Globus pallidus (tissue), 1 donor: ENCODE measurements around the gene ARMH1.

ENCODE experiments used
- DNase-seq: peaks from one replicate; pipeline ENCODE4 v3.0.0-alpha.2; 2015; ENCODE audit warnings: low spot score

Gene ARMH1

GRCh38 chr1:44674113-44675000 lies at the start of gene ARMH1, which contains the start of gene TMEM53:
Gene ARMH1, plus strand, starts transcription at chr1:44674714. Its CDS starts 14,984 bp downstream, at chr1:44689698.
Gene TMEM53, minus strand, starts transcription at chr1:44674481. Its CDS starts 90 bp downstream, at chr1:44674391.
- DNase-seq: peak; percentile 99

DNA sequence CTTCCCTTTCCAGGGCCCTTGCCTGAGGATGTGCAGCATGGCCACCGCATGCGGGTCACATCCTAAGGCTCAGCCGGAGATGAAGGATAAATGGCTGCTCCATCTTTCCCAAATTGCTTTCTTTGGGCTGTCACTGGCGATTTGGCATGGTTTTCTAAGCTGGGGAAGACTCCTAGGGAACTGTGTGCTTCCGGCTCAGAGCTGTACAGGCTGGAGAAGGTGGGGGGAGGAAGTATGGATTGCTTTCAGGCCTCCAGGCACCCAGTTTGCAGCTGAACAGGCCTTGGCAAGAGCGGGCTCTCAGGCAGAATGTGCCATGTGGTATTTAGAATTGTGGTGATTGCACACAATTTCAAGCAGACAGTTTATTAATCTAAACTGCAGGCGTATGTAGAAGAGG lies 49.2 kb upstream of the ARMH1 start:
- DNase-seq: no peak

GRCh38 chr1:44628962-44629756 lies 45.4 kb upstream of the ARMH1 start:
- no peak for DNase-seq

- no peak for DNase-seq
These were observed 44.4 kb upstream of the ARMH1 start for GRCh38 chr1:44630116-44630515.

- no peak for DNase-seq
These were observed 43.2 kb upstream of the ARMH1 start for GRCh38 chr1:44631333-44631646.

DNA sequence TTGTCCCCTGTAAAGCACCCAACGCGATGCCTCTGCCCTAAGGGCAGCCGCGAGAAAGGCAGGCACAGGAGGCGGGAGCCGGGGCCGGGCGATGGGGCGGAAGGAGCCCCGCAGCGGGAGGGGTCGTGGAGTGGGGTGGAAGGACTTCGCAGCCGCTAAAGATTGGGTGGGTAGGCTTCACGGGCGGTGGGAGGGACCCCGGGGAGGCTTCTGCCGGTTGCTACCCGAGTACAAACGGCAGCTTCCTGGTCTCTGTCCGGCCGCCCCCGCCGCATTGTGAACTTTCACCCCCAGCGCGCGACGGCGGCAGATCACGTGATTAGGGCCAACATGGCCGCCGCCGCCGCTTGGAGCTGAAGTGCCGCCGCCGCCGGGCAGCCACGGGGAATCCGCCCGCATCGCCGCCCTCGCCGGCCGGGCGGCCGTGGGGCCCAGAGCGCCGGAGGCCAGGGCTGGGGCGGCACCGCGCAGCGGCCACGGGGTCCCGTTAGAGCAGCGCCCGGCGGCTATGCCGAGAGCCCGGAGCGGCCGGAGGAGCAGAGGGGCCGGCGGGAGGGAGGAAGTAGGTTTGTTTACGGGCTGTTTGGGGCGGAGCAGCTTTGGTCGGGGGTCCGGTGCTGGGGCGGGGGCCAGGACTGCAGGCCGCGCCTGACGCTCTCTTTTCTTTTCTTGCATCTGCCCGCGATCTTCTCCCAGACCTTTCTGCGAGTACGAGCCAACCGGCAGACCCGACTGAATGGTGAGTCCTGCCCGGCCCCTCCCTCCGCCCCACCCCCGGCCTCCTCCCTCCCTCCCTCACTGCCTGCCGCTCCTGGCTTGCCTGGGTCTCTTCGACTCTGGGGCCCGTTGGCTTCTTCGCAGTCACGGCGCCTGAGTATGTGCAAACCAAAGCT lies 42.6 kb upstream of the ARMH1 start:
- DNase-seq: peak; percentile 77

- DNase-seq: no peak
These were observed 41.9 kb upstream of the ARMH1 start for GRCh38 chr1:44632598-44632997.

DNA sequence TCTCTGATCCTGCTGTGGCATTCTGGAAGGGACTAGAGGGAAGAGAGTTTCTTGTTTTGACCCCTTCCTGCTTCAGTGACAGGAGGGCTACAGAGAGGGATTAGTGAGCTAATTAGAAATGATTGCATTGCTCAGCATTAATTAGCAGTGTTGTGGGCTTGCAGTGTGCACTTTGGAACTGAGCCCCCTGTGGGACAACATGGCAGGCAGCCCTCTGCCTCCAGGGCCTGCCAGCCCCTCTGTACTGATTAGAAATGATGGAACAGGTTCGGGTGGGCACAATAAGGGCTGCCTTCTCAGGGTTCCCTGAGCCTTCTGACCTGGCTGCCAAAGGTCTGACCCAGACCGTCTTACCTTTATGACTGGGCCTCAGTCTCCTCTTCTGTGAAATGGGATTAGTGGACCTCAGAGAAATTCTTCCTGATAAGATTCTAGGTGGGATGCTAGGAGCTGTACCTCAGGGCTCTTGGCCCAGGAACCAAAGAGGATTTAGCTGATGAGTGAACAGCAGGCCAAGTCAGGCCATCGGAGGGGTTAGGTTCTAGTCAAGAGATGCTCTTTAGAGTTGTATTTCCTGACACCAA lies 39.8 kb upstream of the ARMH1 start:
- no peak for DNase-seq

- DNase-seq: no peak
These were observed 39.1 kb upstream of the ARMH1 start for GRCh38 chr1:44635439-44635838.

- no peak for DNase-seq
These were observed 38.3 kb upstream of the ARMH1 start for GRCh38 chr1:44636083-44636687.

- no peak for DNase-seq
These were observed 37.6 kb upstream of the ARMH1 start for GRCh38 chr1:44636688-44637598.

- no peak for DNase-seq
These were observed 36.7 kb upstream of the ARMH1 start for GRCh38 chr1:44637702-44638411.

DNA sequence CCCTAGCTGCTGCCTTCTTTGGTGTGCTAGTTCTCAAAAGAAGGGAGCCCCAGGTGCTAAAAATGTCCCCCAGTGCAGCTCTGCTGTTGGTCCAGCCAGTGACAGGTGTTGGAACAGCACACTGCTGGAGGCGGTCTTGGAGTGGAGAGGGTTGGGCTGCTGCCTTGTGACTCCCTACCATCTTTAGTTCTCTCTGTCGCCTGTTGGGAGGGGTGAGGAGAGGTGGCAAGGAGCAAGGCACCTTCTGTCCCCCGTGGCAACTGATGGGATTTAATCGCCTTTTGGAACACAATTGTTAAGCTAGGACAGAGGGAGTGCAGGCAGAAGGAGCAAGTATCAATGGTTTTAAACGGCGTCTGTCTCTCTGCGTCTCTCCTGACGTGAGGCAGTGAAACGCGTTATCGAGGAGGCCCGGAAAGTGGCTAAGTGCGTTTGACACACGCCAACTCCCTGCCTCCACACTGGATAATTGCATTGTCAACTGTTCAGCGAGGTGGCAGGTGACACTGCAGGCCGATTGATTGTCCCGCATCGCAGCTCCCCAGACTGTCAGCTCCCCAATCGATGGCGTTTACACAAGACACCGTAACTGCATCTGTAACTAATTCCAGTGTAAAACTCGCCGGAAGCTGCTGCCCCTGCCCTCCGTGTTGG lies 34.2 kb upstream of the ARMH1 start:
- DNase-seq: no peak

DNA sequence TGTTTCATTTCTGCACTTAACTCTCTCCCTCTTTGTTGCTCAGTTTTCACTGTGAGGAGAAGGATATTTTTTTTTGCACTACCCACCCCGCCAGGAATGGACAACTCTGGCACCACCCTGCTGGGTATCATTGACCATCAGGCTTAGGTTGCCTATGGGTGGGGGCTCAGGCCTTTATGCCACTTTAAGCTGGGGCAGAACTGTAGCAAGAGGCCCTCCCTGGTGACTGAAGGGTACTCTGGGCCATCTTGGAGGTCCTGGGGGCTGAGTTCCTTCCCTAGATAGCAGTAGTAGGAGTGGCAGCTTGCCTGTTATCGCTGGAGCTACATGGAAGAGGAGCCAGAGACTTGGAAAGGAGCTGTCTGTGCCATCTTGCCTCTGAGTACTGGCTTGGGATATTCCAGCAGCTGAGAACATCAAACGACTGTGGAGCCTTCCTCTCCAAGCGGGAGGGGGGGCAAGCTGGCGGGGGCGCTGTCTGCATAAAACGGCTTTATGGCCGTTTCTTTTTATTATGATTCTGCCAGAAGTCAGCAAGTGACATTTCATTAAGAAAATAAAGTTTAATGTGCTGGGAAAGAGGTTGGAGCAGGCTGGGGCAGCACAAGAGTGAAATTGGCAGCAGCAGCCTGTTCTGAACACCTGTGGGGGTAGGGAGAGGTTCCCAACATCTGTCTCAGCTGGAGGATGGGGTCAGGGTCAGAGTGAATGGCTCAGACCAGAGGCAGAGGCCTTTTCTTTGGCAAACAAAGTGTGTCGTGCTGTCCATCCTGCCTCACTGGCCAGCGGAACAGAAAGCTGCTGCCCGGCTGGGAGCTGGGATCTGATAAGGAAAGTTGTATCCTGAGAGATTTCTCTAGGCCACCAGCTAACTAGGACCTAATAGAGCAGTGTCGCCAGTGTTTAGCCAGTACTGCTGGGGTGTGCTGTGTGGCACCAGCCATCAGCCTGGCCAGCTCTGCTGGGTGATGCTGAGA lies 33.1 kb upstream of the ARMH1 start:
- no peak for DNase-seq

DNA sequence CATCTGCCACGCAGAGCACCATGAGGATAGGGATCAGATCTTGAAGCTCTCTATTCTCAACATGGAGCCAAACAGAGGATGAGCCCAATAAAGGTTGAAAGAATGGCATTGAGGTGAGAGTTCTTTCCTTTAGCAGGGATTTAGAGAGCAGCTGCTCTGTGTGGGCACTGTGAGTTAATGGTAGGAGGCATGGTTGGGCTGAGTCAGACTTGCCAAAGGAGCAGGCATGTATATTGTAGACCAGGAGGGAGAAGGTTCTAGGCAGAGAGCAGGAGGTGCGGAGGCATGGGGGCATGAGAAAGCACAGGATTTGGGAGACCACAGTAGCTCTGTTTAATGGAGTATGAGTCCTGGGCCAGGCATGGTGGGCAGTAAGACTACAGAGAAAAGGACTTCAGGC lies 32.3 kb upstream of the ARMH1 start:
- DNase-seq: no peak

- DNase-seq: no peak
These were observed 31.6 kb upstream of the ARMH1 start for GRCh38 chr1:44642925-44643324.

- no peak for DNase-seq
These were observed 30.7 kb upstream of the ARMH1 start for GRCh38 chr1:44643721-44644334.
